NB4 (cell line): ENCODE data around the gene RFX6.

Source experiments
- MYC ChIP-seq: IDR thresholded peaks from 2 replicates; pipeline ENCODE4 v1.6.1; 2011; ENCODE audit warnings: low read depth, low read length
- POLR2A ChIP-seq: IDR thresholded peaks from 2 replicates; pipeline ENCODE4 v1.6.1; 2011; ENCODE audit warnings: mild to moderate bottlenecking; ENCODE audit not compliant: insufficient read length; ENCODE audit errors: extremely low read depth
- TF ChIP-seq, protein P1 (sequence below): IDR thresholded peaks from one replicate; pipeline ENCODE4 v1.5.1; 2012; ENCODE audit warnings: low read depth, low read length

DNA sequence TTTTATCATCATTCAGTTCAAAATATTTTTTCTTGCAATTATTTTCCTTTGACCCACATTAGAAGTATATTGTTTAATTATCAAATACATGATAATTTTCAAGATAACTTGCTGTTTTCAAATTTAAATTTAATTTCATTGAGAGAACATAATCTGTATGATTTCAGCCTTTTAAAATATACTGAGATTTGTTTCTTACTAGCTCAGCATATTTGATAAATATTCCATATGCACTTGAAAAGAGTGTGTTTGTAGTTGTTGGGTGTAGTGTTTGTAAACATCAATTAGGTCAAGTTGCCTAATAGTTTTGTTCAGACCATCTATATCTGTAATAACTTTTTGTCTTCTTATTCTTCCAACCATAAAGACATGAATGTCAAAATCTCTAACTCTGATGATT, 19.0 kb upstream of the RFX6 start:
- TF ChIP-seq POLR2A (no peak), MYC (no peak)
- TF ChIP-seq, protein P1, sequence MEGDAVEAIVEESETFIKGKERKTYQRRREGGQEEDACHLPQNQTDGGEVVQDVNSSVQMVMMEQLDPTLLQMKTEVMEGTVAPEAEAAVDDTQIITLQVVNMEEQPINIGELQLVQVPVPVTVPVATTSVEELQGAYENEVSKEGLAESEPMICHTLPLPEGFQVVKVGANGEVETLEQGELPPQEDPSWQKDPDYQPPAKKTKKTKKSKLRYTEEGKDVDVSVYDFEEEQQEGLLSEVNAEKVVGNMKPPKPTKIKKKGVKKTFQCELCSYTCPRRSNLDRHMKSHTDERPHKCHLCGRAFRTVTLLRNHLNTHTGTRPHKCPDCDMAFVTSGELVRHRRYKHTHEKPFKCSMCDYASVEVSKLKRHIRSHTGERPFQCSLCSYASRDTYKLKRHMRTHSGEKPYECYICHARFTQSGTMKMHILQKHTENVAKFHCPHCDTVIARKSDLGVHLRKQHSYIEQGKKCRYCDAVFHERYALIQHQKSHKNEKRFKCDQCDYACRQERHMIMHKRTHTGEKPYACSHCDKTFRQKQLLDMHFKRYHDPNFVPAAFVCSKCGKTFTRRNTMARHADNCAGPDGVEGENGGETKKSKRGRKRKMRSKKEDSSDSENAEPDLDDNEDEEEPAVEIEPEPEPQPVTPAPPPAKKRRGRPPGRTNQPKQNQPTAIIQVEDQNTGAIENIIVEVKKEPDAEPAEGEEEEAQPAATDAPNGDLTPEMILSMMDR = no peak
